Liver (tissue), 9 donors: ENCODE data around the gene MAN1C1. TPM values are rescaled to one million over a fixed set of nuclear protein-coding genes. Genes with fewer than 3 reads are reported as not detected.
"Not testable (repeated sequence)": the region's sequence is repeated elsewhere in the genome, so short reads cannot be mapped to it uniquely, and the experiment has no call there.

Source experiments
- DNase-seq: peaks from one replicate; pipeline ENCODE4 v3.0.0-alpha.2; 2017; ENCODE audit warnings: low spot score
- H3K27ac ChIP-seq, 2 donors: one replicate each; pipeline ENCODE4 v1.7.0; 2013; ENCODE audit warnings: inconsistent platforms in 2 of 2, low read length in 2 of 2, control low read depth in 1 of 2, low read depth in 1 of 2, mild to moderate bottlenecking in 1 of 2
- H3K27me3 ChIP-seq, 4 donors: one replicate each; pipeline versions ENCODE4 v1.6.1 to v1.7.0; 2013; ENCODE audit warnings: low read length in 3 of 4, inconsistent platforms in 1 of 4, mild to moderate bottlenecking in 1 of 4, moderate library complexity in 1 of 4; ENCODE audit not compliant: control insufficient read depth in 4 of 4, insufficient read depth in 4 of 4
- H3K36me3 ChIP-seq, 4 donors: one replicate each; pipeline versions ENCODE4 v1.6.1 to v1.7.0; 2013; ENCODE audit warnings: low read length in 3 of 4, mild to moderate bottlenecking in 3 of 4, low read depth in 1 of 4, moderate library complexity in 1 of 4; ENCODE audit not compliant: control insufficient read depth in 4 of 4, insufficient read depth in 3 of 4
- H3K4me1 ChIP-seq, 4 donors: one replicate each; pipeline versions ENCODE4 v1.6.1 to v1.7.0; 2013; ENCODE audit warnings: low read length in 3 of 4, mild to moderate bottlenecking in 3 of 4, moderate library complexity in 1 of 4; ENCODE audit not compliant: control insufficient read depth in 4 of 4, insufficient read depth in 4 of 4
- H3K4me3 ChIP-seq, 3 donors: one replicate each; pipeline versions ENCODE4 v1.6.1 to v1.7.0; 2013; ENCODE audit warnings: low read length in 3 of 3, control low read depth in 1 of 3, low read depth in 1 of 3, mild to moderate bottlenecking in 1 of 3
- H3K9ac ChIP-seq, 2 donors: one replicate each; pipeline ENCODE4 v1.7.0; 2013; ENCODE audit warnings: low read length in 2 of 2, mild to moderate bottlenecking in 2 of 2, moderate library complexity in 2 of 2, control low read depth in 1 of 2, low read depth in 1 of 2
- H3K9me3 ChIP-seq, 4 donors: one replicate each; pipeline versions ENCODE4 v1.6.1 to v1.7.0; 2013; ENCODE audit warnings: low read length in 3 of 4; ENCODE audit not compliant: control insufficient read depth in 4 of 4
- EGR1 ChIP-seq, 2 donors: IDR thresholded peaks; 2 replicates each; pipeline ENCODE4 v1.6.1; 2016 to 2018; ENCODE audit warnings: antibody characterized with exemption in 2 of 2, low read depth in 2 of 2
- FOXA1 ChIP-seq: IDR thresholded peaks from 2 replicates; pipeline ENCODE4 v1.6.1; 2016; ENCODE audit warnings: antibody characterized with exemption
- FOXA2 ChIP-seq: IDR thresholded peaks from 2 replicates; pipeline ENCODE4 v1.6.1; 2016; ENCODE audit warnings: antibody characterized with exemption
- HNF4A ChIP-seq, 2 donors: conservative IDR thresholded peaks; 2 replicates each; pipeline ENCODE4 v1.6.1; 2016; ENCODE audit warnings: antibody characterized with exemption in 2 of 2, mild to moderate bottlenecking in 2 of 2
- HNF4G ChIP-seq: IDR thresholded peaks from 2 replicates; pipeline ENCODE4 v1.6.1; 2016; ENCODE audit warnings: antibody characterized with exemption
- JUND ChIP-seq, 2 donors: IDR thresholded peaks; 2 replicates each; pipeline ENCODE4 v1.6.1; 2016; ENCODE audit warnings: antibody characterized with exemption in 2 of 2
- NR2F2 ChIP-seq: IDR thresholded peaks from 2 replicates; pipeline ENCODE4 v1.6.1; 2016; ENCODE audit warnings: antibody characterized with exemption
- RAD21 ChIP-seq, 2 donors: IDR thresholded peaks; 2 replicates each; pipeline ENCODE4 v1.6.1; 2016; ENCODE audit warnings: antibody characterized with exemption in 2 of 2, mild to moderate bottlenecking in 2 of 2
- TAF1 ChIP-seq: conservative IDR thresholded peaks from 2 replicates; pipeline ENCODE4 v1.6.1; 2016; ENCODE audit warnings: antibody characterized with exemption, mild to moderate bottlenecking
- YY1 ChIP-seq: IDR thresholded peaks from 2 replicates; pipeline ENCODE4 v1.6.1; 2016; ENCODE audit warnings: antibody characterized with exemption, mild to moderate bottlenecking
- WGBS: extraction: QIAGEN DNeasy Blood & Tissue Kit; methylation state at CpG from one replicate; pipeline ENCODE4 v1.1.7; 2013; 5-methylcytosine and 5-hydroxymethylcytosine counted together
- polyA plus RNA-seq, 2 donors: library from polyadenylated mRNA; stranded (reverse) in 1 of 2; unstranded in 1 of 2; fragments of 200-250 nt in 1 of 2; fragments of >200 nt in 1 of 2; fragmentation: Nextera tagmentation in 1 of 2; extraction: Ambion mirVana in 1 of 2; gene quantifications; one replicate each; pipeline versions ENCODE4 v1.2.1 to v1.2.3, GENCODE V29; 2013 to 2015
- total RNA-seq, 2 donors: library from RNA; depleted of rRNA; stranded (reverse); fragments of >200 nt; gene quantifications; one replicate each; pipeline ENCODE4 v1.2.3, GENCODE V29; 2014
- TF ChIP-seq, protein P1 (sequence below): IDR thresholded peaks from 2 replicates; pipeline ENCODE4 v1.6.1; 2016; ENCODE audit warnings: antibody characterized with exemption
- TF ChIP-seq, protein P2 (sequence below): IDR thresholded peaks from 2 replicates; pipeline ENCODE4 v1.6.1; 2016; ENCODE audit warnings: antibody characterized with exemption
- TF ChIP-seq, protein P3 (sequence below): IDR thresholded peaks from 2 replicates; pipeline ENCODE4 v1.6.1; 2016; ENCODE audit warnings: antibody characterized with exemption, mild to moderate bottlenecking
- TF ChIP-seq, protein P4 (sequence below): IDR thresholded peaks from 2 replicates; pipeline ENCODE4 v1.6.1; 2016; ENCODE audit warnings: antibody characterized with exemption
- TF ChIP-seq, protein P5 (sequence below): fragments of 150-350 bp; IDR thresholded peaks from 2 replicates; pipeline ENCODE4 v1.5.1; 2017; ENCODE audit warnings: improper control_type of control experiment, low read depth, low read length; ENCODE audit not compliant: missing input control
- donor health status: healthy.
- donor health status: healthy.
- donor health status: healthy.
- donor health status: healthy.
- donor health status: healthy.

MAN1C1 gene
- total and polyA plus RNA-seq, 4 donors: 6.3 to 16.0 (median 8.1) TPM

DNA sequence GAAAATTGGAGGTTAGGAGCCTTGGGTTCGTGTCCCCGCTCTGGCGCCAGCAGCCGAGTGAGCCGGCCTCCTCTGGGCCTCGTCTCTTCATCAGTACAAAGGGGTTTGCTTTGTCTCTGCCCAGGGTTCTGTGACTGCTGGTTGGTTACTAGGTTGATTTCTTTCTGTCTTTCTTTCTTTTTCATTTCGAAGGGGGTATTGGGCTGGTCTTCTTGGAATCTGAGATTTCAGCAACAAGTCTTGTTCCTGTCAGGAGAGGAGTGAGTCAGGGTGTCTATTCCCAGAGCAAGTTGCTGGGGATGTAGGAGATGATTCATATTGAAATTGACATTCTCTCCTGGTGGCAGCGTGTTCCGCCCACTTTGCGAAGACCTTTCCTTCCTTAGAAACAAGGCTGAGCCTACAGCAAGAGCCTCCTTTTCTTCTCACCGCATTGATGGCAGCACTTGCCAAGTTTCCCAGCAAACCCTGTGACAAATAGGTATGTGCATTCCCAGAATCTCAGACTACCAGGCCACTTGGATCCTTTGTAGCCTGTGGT lies 79.2 kb downstream of the MAN1C1 start:
- H3K4me1 ChIP-seq: peaks cover 3 to 21% (median 18%) of the 10 kb centered on the region in 4 donors
- 82% methylated on average over 11 of the region's 11 CpGs for WGBS
- TF ChIP-seq YY1: no peak
- no peak for TF ChIP-seq JUND (IDR thresholded peaks at IDR 0.05)
- TF ChIP-seq FOXA2: no peak
- TF ChIP-seq, protein P1, sequence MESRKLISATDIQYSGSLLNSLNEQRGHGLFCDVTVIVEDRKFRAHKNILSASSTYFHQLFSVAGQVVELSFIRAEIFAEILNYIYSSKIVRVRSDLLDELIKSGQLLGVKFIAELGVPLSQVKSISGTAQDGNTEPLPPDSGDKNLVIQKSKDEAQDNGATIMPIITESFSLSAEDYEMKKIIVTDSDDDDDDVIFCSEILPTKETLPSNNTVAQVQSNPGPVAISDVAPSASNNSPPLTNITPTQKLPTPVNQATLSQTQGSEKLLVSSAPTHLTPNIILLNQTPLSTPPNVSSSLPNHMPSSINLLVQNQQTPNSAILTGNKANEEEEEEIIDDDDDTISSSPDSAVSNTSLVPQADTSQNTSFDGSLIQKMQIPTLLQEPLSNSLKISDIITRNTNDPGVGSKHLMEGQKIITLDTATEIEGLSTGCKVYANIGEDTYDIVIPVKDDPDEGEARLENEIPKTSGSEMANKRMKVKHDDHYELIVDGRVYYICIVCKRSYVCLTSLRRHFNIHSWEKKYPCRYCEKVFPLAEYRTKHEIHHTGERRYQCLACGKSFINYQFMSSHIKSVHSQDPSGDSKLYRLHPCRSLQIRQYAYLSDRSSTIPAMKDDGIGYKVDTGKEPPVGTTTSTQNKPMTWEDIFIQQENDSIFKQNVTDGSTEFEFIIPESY: no peak
- TF ChIP-seq, protein P2, sequence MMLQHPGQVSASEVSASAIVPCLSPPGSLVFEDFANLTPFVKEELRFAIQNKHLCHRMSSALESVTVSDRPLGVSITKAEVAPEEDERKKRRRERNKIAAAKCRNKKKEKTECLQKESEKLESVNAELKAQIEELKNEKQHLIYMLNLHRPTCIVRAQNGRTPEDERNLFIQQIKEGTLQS: no peak
- TF ChIP-seq, protein P3, sequence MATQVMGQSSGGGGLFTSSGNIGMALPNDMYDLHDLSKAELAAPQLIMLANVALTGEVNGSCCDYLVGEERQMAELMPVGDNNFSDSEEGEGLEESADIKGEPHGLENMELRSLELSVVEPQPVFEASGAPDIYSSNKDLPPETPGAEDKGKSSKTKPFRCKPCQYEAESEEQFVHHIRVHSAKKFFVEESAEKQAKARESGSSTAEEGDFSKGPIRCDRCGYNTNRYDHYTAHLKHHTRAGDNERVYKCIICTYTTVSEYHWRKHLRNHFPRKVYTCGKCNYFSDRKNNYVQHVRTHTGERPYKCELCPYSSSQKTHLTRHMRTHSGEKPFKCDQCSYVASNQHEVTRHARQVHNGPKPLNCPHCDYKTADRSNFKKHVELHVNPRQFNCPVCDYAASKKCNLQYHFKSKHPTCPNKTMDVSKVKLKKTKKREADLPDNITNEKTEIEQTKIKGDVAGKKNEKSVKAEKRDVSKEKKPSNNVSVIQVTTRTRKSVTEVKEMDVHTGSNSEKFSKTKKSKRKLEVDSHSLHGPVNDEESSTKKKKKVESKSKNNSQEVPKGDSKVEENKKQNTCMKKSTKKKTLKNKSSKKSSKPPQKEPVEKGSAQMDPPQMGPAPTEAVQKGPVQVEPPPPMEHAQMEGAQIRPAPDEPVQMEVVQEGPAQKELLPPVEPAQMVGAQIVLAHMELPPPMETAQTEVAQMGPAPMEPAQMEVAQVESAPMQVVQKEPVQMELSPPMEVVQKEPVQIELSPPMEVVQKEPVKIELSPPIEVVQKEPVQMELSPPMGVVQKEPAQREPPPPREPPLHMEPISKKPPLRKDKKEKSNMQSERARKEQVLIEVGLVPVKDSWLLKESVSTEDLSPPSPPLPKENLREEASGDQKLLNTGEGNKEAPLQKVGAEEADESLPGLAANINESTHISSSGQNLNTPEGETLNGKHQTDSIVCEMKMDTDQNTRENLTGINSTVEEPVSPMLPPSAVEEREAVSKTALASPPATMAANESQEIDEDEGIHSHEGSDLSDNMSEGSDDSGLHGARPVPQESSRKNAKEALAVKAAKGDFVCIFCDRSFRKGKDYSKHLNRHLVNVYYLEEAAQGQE: no peak
- TF ChIP-seq, protein P4, sequence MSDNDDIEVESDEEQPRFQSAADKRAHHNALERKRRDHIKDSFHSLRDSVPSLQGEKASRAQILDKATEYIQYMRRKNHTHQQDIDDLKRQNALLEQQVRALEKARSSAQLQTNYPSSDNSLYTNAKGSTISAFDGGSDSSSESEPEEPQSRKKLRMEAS: no peak
- TF ChIP-seq FOXA1: no peak
- no peak for TF ChIP-seq TAF1
- no peak for TF ChIP-seq EGR1 (IDR thresholded peaks at IDR 0.05; ENCODE audit: low read depth in 2 of 2)
- TF ChIP-seq HNF4G: no peak
- TF ChIP-seq RAD21 (IDR thresholded peaks at IDR 0.05): no peak
- TF ChIP-seq NR2F2: no peak
- TF ChIP-seq, protein P5, sequence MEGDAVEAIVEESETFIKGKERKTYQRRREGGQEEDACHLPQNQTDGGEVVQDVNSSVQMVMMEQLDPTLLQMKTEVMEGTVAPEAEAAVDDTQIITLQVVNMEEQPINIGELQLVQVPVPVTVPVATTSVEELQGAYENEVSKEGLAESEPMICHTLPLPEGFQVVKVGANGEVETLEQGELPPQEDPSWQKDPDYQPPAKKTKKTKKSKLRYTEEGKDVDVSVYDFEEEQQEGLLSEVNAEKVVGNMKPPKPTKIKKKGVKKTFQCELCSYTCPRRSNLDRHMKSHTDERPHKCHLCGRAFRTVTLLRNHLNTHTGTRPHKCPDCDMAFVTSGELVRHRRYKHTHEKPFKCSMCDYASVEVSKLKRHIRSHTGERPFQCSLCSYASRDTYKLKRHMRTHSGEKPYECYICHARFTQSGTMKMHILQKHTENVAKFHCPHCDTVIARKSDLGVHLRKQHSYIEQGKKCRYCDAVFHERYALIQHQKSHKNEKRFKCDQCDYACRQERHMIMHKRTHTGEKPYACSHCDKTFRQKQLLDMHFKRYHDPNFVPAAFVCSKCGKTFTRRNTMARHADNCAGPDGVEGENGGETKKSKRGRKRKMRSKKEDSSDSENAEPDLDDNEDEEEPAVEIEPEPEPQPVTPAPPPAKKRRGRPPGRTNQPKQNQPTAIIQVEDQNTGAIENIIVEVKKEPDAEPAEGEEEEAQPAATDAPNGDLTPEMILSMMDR: no peak
- TF ChIP-seq HNF4A (conservative IDR thresholded peaks at IDR 0.05): no peak
- H3K9ac ChIP-seq: no peak overlapping the region
- H3K36me3 ChIP-seq: no peaks in the 10 kb centered on the region
- H3K27me3 ChIP-seq: no peaks in the 10 kb centered on the region
- peak overlapping the region; percentile 83 to 90 for H3K27ac ChIP-seq
- no peak overlapping the region for H3K4me3 ChIP-seq
- DNase-seq: no peak
- H3K9me3 ChIP-seq: no peaks in the 10 kb centered on the region

DNA sequence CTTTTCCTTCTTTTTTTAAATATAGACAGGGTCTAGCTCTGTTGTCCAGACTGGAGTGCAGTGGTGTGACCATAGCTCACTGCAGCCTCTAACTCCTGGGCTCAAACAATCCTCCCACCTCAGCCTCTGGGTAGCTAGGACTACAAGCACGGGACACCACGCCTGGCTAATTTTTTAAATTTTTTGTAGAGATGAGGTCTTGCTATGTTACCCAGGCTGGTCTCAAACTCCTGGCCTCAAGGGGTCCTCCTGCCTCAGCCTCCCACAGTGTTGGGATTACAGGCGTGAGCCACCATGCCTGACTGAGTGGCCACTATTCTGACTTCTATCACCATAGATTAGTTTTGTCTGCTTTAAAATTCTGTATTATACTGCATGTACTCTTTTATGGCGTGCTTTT lies 80.1 kb downstream of the MAN1C1 start:
- peaks cover 3 to 21% (median 18%) of the 10 kb centered on the region in 4 donors for H3K4me1 ChIP-seq
- H3K27ac ChIP-seq: peak overlapping the region in 1 of 2 donors; percentile 13
- H3K9me3 ChIP-seq, DNase-seq, H3K36me3 ChIP-seq, H3K27me3 ChIP-seq, H3K9ac ChIP-seq, H3K4me3 ChIP-seq: not testable (repeated sequence)
- WGBS: 94% methylated on average over 4 of the region's 4 CpGs
